Neural progenitor cell (in vitro differentiated cells): ENCODE measurements around the gene RYR3.

Experiments used
- EZH2phosphoT487 ChIP-seq: fragments of 200-600 bp; sonication (generic); IDR thresholded peaks from 2 replicates; pipeline ENCODE4 v1.6.1; 2017; ENCODE audit warnings: antibody characterized with exemption
- TF ChIP-seq, protein P1 (sequence below): fragments of 200-600 bp; sonication (generic); IDR thresholded peaks from 2 replicates; pipeline ENCODE4 v1.5.1; 2017; ENCODE audit warnings: antibody characterized with exemption, mild to moderate bottlenecking

- TF ChIP-seq, protein P1, sequence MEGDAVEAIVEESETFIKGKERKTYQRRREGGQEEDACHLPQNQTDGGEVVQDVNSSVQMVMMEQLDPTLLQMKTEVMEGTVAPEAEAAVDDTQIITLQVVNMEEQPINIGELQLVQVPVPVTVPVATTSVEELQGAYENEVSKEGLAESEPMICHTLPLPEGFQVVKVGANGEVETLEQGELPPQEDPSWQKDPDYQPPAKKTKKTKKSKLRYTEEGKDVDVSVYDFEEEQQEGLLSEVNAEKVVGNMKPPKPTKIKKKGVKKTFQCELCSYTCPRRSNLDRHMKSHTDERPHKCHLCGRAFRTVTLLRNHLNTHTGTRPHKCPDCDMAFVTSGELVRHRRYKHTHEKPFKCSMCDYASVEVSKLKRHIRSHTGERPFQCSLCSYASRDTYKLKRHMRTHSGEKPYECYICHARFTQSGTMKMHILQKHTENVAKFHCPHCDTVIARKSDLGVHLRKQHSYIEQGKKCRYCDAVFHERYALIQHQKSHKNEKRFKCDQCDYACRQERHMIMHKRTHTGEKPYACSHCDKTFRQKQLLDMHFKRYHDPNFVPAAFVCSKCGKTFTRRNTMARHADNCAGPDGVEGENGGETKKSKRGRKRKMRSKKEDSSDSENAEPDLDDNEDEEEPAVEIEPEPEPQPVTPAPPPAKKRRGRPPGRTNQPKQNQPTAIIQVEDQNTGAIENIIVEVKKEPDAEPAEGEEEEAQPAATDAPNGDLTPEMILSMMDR, result no peak
- no peak for TF ChIP-seq EZH2phosphoT487
Measured at GRCh38 chr15:33662014-33662413, 351.2 kb downstream of the RYR3 start.
